ENCODE measurements around the gene ACSF3.

Gene ACSF3

GRCh38 chr16:89145406-89146161 is 51.9 kb downstream of the ACSF3 start:
- no peak for ATAC-seq
- no peak for DNase-seq

- ATAC-seq (no peak), DNase-seq (no peak)
Measured at GRCh38 chr16:89146211-89147005, 52.8 kb downstream of the ACSF3 start.

- no peak for ATAC-seq
- no peak for DNase-seq
Measured at GRCh38 chr16:89147085-89147817, 53.6 kb downstream of the ACSF3 start.

DNA sequence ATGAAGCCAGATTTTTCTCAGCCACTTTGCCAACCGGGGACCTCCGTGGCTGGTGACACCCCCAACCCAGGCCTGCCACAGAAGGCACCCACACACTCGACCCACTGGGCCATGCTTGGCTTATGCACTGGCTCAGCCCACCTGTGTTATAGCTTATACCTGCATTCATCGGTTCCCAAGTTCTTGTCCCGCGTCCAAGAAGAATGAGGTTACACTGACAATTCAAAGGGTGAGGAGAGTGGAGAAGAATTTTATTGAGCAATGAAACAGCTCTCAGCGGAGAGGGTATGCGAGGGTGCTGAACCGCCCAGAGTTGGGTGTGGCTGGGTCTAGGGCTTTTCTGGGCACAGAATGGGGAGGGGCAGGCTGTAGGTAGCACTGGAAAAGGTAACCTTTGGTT is 55.7 kb downstream of the ACSF3 start:
- no peak for DNase-seq
- no peak for ATAC-seq

DNA sequence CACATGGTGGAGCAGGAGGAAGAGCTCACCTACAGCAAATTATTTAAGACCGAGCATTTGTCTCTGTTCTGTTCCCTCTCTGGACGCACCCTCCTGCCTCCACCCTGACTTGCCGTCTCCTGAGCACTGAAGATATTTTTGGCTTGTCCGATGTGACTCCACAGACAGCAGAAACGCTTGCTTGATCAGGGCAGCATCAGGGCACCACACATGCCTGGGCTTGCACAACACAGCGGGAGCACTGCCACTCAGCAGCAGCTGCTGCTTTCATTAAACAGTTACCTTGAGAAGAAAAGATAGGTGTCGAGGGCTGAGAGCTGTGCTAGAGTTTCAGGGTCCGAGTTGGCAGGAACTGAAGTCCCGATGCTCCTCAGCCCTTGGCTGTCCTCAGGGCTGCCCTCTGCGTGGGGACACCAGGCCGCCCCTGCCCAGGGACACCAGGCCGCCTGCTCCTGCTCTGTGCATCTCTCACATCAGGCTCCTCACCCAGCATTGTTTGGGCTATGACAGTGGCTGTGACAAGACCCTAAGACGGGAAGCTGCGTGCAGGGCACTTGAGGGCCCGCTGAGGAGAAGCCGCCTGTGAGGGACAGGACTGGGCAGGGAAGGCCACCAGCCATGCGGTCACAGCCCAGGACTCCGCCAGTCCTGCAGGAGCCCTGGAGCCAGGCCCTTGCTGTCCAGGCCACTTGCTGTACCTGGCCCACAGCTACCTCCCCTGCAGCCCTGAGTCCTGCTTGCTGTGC is 56.6 kb downstream of the ACSF3 start:
- no peak for DNase-seq
- ATAC-seq, result no peak

- DNase-seq, result no peak
- ATAC-seq, result no peak
Measured at GRCh38 chr16:89150981-89151380, 57.3 kb downstream of the ACSF3 start.

GRCh38 chr16:89152831-89153700 is 59.4 kb downstream of the ACSF3 start:
- DNase-seq (no peak), ATAC-seq (no peak)

DNA sequence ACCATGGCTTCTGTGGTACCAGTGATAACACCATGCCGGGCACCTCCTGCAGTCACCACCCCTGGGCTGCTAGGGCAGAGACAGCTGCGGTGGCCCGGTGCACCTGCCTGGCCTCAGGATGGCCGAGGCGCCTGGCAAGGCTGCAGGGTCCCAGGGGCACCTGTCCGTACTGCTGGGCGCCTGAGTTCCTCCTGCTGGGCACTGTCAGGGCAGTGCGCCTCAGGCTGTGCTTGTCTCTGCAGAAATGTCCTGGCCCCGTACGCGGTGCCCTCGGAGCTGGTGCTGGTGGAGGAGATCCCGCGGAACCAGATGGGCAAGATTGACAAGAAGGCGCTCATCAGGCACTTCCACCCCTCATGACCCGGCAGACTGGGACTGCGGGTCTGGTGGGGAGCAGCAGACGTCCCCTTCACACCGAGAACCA is 60.2 kb downstream of the ACSF3 start:
- no peak for ATAC-seq

GRCh38 chr16:89154390-89155183 is 60.9 kb downstream of the ACSF3 start:
- ATAC-seq (no peak), DNase-seq (no peak)

More for the DNA sequence above, 60.2 kb downstream of the ACSF3 start:
- DNase-seq, result no peak

DNA sequence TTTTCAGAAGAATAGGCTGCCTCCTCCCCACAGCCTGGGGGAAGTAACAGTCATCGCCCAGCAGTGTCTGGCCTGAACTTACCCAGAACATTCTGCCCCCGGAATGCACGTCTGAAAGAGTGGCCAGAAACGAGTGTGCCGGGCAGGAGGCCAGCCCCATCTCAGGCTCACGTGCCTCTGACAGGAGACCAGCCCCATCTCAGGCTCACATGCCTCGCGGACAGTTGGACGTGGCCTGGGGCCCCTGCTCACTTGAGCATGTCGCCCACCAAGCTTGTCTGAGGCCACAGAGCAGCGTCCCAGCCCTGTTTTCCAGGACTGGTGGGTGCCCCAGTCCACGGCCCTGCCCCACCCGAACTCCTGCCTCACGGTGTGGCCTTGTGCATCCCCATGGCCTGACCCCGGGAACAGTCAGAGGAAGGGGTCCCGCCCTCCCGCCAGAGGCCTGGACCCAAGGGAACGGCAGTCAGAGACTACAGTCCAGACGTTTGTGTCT is 61.6 kb downstream of the ACSF3 start:
- DNase-seq, result no peak
- no peak for ATAC-seq

DNA sequence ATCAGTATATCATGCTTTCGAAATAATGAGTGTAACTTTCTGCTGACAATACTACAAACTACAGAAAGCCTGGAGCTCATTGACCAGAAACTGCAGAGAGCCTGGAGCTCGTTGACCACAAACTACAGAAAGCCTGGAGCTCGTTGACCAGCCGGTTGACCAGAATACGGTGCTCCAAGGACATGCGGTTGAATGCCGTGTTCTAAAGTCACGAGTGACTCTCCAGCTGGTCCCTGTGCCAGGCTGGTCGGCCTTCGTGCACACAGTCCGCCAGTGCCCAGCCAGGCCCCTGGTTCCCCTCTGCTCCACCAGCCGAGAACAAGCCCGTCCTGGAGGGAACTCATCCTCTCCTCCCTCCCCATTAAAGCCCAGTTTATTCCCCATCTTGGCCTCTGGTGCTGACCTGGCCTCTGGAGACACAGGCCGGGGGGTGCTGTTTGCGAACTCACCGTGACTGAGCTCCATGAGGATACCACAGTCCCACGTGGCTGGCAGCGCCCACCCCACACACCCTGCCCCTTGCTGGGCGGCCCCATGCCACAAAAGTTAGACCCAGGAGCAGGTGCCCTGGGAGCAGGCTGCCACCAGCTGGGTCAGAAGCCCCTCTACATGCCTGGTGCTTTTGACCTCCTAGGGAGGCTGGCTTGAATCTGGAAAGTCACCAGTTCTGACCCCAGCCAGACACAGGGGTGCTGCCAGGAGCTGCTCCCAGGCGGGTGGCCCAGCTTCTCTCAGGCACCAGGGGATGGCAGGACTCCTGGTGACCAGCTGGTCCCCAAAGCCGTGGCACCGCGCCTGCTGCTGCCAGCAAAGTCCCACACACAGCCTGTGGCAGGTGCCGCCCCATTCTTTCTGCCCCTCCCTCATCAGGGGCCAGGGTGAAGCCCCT is 62.4 kb downstream of the ACSF3 start:
- no peak for ATAC-seq
- DNase-seq, result no peak

DNA sequence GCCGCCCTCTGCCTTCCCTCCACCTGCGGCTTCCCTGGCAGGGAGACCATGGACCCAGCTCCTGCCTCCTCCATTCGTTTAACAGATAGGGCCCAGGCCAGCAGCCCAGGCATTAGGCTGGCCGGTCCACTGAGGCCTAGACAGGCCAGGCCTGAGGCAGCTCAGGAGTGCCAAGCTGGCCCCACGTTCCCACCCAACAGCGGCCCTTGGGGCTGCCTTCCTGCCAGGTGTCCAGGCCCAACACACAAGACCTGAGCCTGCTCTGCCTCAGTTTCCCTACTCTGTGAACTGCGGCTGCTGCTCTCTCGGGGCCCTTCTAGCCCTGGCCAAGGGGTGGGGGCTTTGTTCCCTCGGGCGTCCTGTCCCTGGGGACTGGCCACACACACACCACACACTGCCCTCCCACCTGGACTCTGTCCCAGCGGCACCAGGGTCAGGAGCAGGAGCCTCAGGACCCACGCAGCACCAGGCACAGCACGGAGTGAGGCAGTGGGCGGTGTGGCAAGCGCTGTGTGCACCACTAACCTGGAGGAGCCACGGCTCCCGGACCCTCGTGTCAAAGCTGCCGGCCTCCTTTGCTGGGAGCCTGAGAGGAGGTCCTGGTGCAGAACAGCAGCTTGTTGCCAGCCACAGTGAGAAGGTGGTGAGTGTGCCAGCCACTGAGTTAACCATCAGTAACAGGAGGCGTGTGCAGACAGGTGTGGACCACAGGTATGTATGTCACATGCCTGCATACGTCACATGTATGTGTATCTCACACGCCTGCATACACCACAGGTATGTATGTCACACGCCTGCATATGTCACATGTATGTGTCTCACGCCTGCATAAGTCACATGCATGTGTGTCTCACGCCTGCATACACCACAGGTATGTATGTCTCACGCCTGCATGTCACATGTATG is 63.3 kb downstream of the ACSF3 start:
- ATAC-seq (no peak), DNase-seq (no peak)

- no peak for ATAC-seq
Measured at GRCh38 chr16:89157778-89158177, 64.1 kb downstream of the ACSF3 start.

GRCh38 chr16:89159066-89159849 is 65.6 kb downstream of the ACSF3 start:
- DNase-seq (no peak), ATAC-seq (no peak)

More at GRCh38 chr16:89157778-89158177, 64.1 kb downstream of the ACSF3 start:
- no peak for DNase-seq

DNA sequence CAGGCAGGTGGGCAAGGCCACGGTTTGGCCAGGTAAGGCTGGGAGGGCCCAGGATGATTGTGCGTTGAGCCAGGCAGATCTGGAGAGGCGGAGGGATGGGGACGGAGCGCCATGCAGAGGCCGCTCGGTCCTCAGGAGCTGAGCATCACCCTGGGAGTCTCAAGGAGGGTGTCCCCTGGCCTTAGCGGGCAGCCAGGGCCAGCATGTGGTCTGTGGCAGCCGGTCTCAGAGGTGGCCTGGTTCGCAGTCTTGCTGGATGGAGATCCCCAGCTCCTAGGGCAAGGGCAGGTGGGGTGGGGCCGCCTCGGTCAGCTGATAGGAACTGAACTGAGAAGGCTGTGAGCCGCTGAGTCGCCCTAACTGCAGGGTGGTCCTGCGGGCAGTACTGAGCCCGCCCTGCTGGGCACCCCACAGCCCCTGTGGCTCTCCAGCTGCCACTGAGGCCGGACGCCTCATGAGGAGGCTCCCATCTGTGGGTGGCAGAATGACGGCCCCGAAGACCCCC is 66.2 kb downstream of the ACSF3 start:
- DNase-seq (no peak), ATAC-seq (no peak)

GRCh38 chr16:89160977-89161701 is 67.5 kb downstream of the ACSF3 start:
- DNase-seq (no peak), ATAC-seq (no peak)

All from stimulated activated naive CD8-positive, alpha-beta T cell treated with anti-CD3 and anti-CD28 coated beads, Interleukin-15, Interleukin-2, amounts not matched to agents 100 U/mL and 50 U/mL, for 24 hours (primary cell).